ENCODE results near the gene HIBADH.
"Not testable (repeated sequence)": the region's sequence is repeated elsewhere in the genome, so short reads cannot be mapped to it uniquely, and the experiment has no call there.

HIBADH gene

GRCh38 chr7:27593226-27593625, 69.5 kb downstream of the HIBADH start:
- DNase-seq, result no peak

- no peak for DNase-seq
Observed at GRCh38 chr7:27590416-27590815, 72.3 kb downstream of the HIBADH start.

GRCh38 chr7:27587429-27587828, 75.3 kb downstream of the HIBADH start:
- DNase-seq, result no peak

GRCh38 chr7:27586825-27587224, 75.9 kb downstream of the HIBADH start:
- DNase-seq, result peak; percentile 49 to 61

GRCh38 chr7:27585781-27586447, 76.8 kb downstream of the HIBADH start:
- no peak for DNase-seq

GRCh38 chr7:27581906-27582305, 80.8 kb downstream of the HIBADH start:
- DNase-seq, result no peak

- no peak for DNase-seq
Observed at GRCh38 chr7:27581119-27581518, 81.6 kb downstream of the HIBADH start.

GRCh38 chr7:27579565-27579964, 83.1 kb downstream of the HIBADH start:
- no peak for DNase-seq

- DNase-seq, result not testable (repeated sequence)
Observed at GRCh38 chr7:27578169-27578568, 84.5 kb downstream of the HIBADH start.

- peak; percentile 1 to 25 for DNase-seq
Observed at GRCh38 chr7:27576360-27576944, 86.2 kb downstream of the HIBADH start.

- no peak for DNase-seq
Observed at GRCh38 chr7:27575613-27576012, 87.1 kb downstream of the HIBADH start.

GRCh38 chr7:27569106-27569505, 93.6 kb downstream of the HIBADH start:
- DNase-seq, result no peak

- DNase-seq, result no peak
Observed at GRCh38 chr7:27567266-27567665, 95.4 kb downstream of the HIBADH start.

- DNase-seq, result no peak
Observed at GRCh38 chr7:27564881-27565482, 97.7 kb downstream of the HIBADH start.

- no peak for DNase-seq
Observed at GRCh38 chr7:27560706-27561235, 101.9 kb downstream of the HIBADH start.

- DNase-seq, result no peak
Observed at GRCh38 chr7:27555670-27556069, 107.0 kb downstream of the HIBADH start.

- DNase-seq, result no peak
Observed at GRCh38 chr7:27554826-27555225, 107.9 kb downstream of the HIBADH start.

- no peak for DNase-seq
Observed at GRCh38 chr7:27553273-27553672, 109.4 kb downstream of the HIBADH start.

- DNase-seq, result no peak
Observed at GRCh38 chr7:27551803-27552400, 110.8 kb downstream of the HIBADH start.

GRCh38 chr7:27549606-27550005, 113.1 kb downstream of the HIBADH start:
- DNase-seq, result no peak

GRCh38 chr7:27548304-27548703, 114.4 kb downstream of the HIBADH start:
- no peak for DNase-seq

GRCh38 chr7:27547401-27547800, 115.3 kb downstream of the HIBADH start:
- no peak for DNase-seq

- DNase-seq, result no peak
Observed at GRCh38 chr7:27546610-27547009, 116.1 kb downstream of the HIBADH start.

GRCh38 chr7:27535795-27536194, 126.9 kb downstream of the HIBADH start:
- no peak for DNase-seq

Data from NCI-H187 (cell line).